ENCODE measurements around the gene TRPC3.
"Not testable (repeated sequence)": the region's sequence is repeated elsewhere in the genome, so short reads cannot be mapped to it uniquely, and the experiment has no call there.

The TRPC3 gene

DNA sequence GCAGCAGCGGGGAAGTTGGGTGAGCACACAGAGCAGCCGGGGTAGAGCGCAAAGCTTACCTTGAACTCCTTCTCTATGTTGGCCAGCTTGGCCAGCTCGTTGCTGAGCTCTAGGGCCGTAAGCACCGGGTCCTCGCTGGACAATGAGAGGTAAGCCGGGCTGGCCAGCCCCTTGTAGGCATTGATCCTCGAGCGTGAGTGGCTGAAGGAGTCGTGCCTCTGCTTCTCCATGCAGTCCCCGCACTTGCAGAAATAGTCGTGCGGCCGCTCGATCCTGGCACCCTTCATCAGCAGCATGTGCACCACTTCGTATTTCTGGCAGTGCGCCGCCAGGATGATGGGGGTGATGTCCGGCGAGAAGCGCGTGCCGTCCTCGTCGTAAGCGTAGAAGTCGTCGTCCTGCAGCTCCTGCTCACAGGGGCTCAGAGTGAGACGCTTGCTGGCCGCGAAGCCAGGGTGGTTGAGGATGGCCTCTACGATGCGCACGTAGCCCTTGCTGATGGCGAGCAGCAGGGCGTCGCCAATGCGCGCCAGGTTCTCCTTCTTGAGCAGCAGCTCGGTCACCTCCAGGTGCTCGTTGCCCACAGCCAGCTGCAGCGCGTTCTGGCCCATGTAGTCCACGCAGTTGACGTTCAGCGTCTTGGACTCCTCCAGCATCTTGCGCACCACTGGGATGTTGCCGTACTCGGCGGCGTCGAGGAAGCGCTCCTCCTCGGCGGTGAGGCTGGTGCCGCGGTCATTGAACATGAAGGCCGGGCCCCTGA is 19.5 kb downstream of the TRPC3 start:
- H3K23ac ChIP-seq (ENCODE audit: low read length in 2 of 2): no peak overlapping the region
- no peaks in the 10 kb centered on the region for H3K79me1 ChIP-seq (replicated peaks; ENCODE audit: low read length, poor library complexity, severe bottlenecking)
- H2BK15ac ChIP-seq (ENCODE audit: low read depth, poor library complexity, severe bottlenecking): no peak overlapping the region
- H3K4ac ChIP-seq (ENCODE audit: low read depth in 1 of 2, low read length in 2 of 2): no peak overlapping the region
- H3K18ac ChIP-seq (ENCODE audit: low read depth in 1 of 2, low read length in 2 of 2): no peak overlapping the region
- H3K27me3 ChIP-seq (ENCODE audit: control insufficient read depth in 1 of 2, insufficient read depth in 1 of 2, low read length in 2 of 2): no peaks in the 10 kb centered on the region
- H3K14ac ChIP-seq (ENCODE audit: low read length in 2 of 2): peak overlapping the region in 1 of 2 experiments; percentile 19
- no peaks in the 10 kb centered on the region for H3K9me3 ChIP-seq (ENCODE audit: control insufficient read depth, low read length)
- no peak overlapping the region for H3K4me2 ChIP-seq (ENCODE audit: low read length, poor library complexity, severe bottlenecking)
- no peak overlapping the region for H4K91ac ChIP-seq (ENCODE audit: low read length)
- no peak overlapping the region for H3K9ac ChIP-seq (ENCODE audit: low read length)
- H4K8ac ChIP-seq (ENCODE audit: low read length): no peak overlapping the region
- 97% methylated on average over 59 of the region's 59 CpGs for WGBS
- no peak overlapping the region for H3K4me3 ChIP-seq (ENCODE audit: insufficient read depth in 1 of 2, low read depth in 1 of 2, low read length in 2 of 2)
- no peak overlapping the region for H3K27ac ChIP-seq (ENCODE audit: low read length, poor library complexity, severe bottlenecking)
- H2AFZ ChIP-seq (ENCODE audit: low read depth, low read length): no peak overlapping the region
- DNase-seq: no peak
- H3K4me1 ChIP-seq (ENCODE audit: control insufficient read depth, insufficient read depth, low read depth, low read length): peaks cover 5% of the 10 kb centered on the region
- H3K36me3 ChIP-seq (ENCODE audit: control insufficient read depth in 1 of 2, insufficient read depth in 2 of 2, low read depth in 1 of 2, low read length in 2 of 2): peaks cover 0 to 4% of the 10 kb centered on the region in 2 experiments
- no peak overlapping the region for H2AK5ac ChIP-seq (ENCODE audit: low read length, severe bottlenecking)
- no peak overlapping the region for H2BK5ac ChIP-seq (ENCODE audit: low read depth, low read length, poor library complexity, severe bottlenecking)
- no peak overlapping the region for H2BK12ac ChIP-seq (ENCODE audit: low read length in 2 of 2)
- H2BK120ac ChIP-seq (ENCODE audit: low read depth, low read length): no peak overlapping the region

DNA sequence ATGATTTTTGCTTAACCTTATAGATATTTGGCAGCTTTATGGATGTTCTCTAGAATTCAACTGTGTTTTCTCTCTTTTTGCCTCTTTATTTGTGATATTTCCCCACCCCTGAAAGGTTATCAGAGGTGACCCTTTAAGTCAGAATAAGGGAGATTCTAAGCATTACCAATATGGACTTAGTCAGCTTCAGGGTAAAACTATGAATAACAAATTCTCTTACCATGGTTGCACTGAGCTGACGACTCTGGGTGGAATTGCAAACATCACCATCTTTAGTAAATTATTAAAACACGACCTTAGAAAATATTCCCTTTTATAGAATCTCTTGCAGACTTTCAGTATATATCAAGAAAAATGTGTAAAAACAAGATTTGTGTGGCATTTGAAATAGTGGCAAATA is 21.6 kb downstream of the TRPC3 start:
- no peak overlapping the region for H2AFZ ChIP-seq (ENCODE audit: low read depth, low read length)
- no peak overlapping the region for H2BK12ac ChIP-seq (ENCODE audit: low read length in 2 of 2)
- peaks cover 0 to 4% of the 10 kb centered on the region in 2 experiments for H3K36me3 ChIP-seq (ENCODE audit: control insufficient read depth in 1 of 2, insufficient read depth in 2 of 2, low read depth in 1 of 2, low read length in 2 of 2)
- no peak overlapping the region for H2BK120ac ChIP-seq (ENCODE audit: low read depth, low read length)
- no peak overlapping the region for H4K8ac ChIP-seq (ENCODE audit: low read length)
- H3K4me1 ChIP-seq (ENCODE audit: control insufficient read depth, insufficient read depth, low read depth, low read length): peaks cover 5% of the 10 kb centered on the region
- no peak overlapping the region for H3K9ac ChIP-seq (ENCODE audit: low read length)
- WGBS: 50% methylated on average over 1 of the region's 2 CpGs
- H3K23ac ChIP-seq (ENCODE audit: low read length in 2 of 2): no peak overlapping the region
- no peaks in the 10 kb centered on the region for H3K9me3 ChIP-seq (ENCODE audit: control insufficient read depth, low read length)
- no peak overlapping the region for H3K27ac ChIP-seq (ENCODE audit: low read length, poor library complexity, severe bottlenecking)
- no peak overlapping the region for H2BK5ac ChIP-seq (ENCODE audit: low read depth, low read length, poor library complexity, severe bottlenecking)
- no peaks in the 10 kb centered on the region for H3K79me1 ChIP-seq (replicated peaks; ENCODE audit: low read length, poor library complexity, severe bottlenecking)
- no peak overlapping the region for H3K4ac ChIP-seq (ENCODE audit: low read depth in 1 of 2, low read length in 2 of 2)
- H2BK15ac ChIP-seq (ENCODE audit: low read depth, poor library complexity, severe bottlenecking): no peak overlapping the region
- no peak for DNase-seq
- H2AK5ac ChIP-seq (ENCODE audit: low read length, severe bottlenecking): no peak overlapping the region
- H3K4me3 ChIP-seq (ENCODE audit: insufficient read depth in 1 of 2, low read depth in 1 of 2, low read length in 2 of 2): no peak overlapping the region
- no peak overlapping the region for H3K4me2 ChIP-seq (ENCODE audit: low read length, poor library complexity, severe bottlenecking)
- no peak overlapping the region for H4K91ac ChIP-seq (ENCODE audit: low read length)
- no peak overlapping the region for H3K14ac ChIP-seq (ENCODE audit: low read length in 2 of 2)
- H3K18ac ChIP-seq (ENCODE audit: low read depth in 1 of 2, low read length in 2 of 2): no peak overlapping the region
- no peaks in the 10 kb centered on the region for H3K27me3 ChIP-seq (ENCODE audit: control insufficient read depth in 1 of 2, insufficient read depth in 1 of 2, low read length in 2 of 2)

- H3K4me1 ChIP-seq (ENCODE audit: control insufficient read depth, insufficient read depth, low read depth, low read length): peaks cover 2% of the 10 kb centered on the region
- H3K4ac ChIP-seq (ENCODE audit: low read depth in 1 of 2, low read length in 2 of 2): no peak overlapping the region
- H2BK120ac ChIP-seq (ENCODE audit: low read depth, low read length): no peak overlapping the region
- H4K8ac ChIP-seq (ENCODE audit: low read length): no peak overlapping the region
- WGBS: no CpG with 5 or more reads among the region's 1 CpG
- H3K9me3 ChIP-seq (ENCODE audit: control insufficient read depth, low read length): no peaks in the 10 kb centered on the region
- H2BK5ac ChIP-seq (ENCODE audit: low read depth, low read length, poor library complexity, severe bottlenecking): no peak overlapping the region
- no peak overlapping the region for H4K91ac ChIP-seq (ENCODE audit: low read length)
- H3K14ac ChIP-seq (ENCODE audit: low read length in 2 of 2): no peak overlapping the region
- no peak overlapping the region for H2BK15ac ChIP-seq (ENCODE audit: low read depth, poor library complexity, severe bottlenecking)
- H3K79me1 ChIP-seq (replicated peaks; ENCODE audit: low read length, poor library complexity, severe bottlenecking): no peaks in the 10 kb centered on the region
- no peak overlapping the region for H2AK5ac ChIP-seq (ENCODE audit: low read length, severe bottlenecking)
- no peak overlapping the region for H3K23ac ChIP-seq (ENCODE audit: low read length in 2 of 2)
- H3K9ac ChIP-seq (ENCODE audit: low read length): no peak overlapping the region
- H3K18ac ChIP-seq (ENCODE audit: low read depth in 1 of 2, low read length in 2 of 2): no peak overlapping the region
- no peak for DNase-seq
- no peak overlapping the region for H2BK12ac ChIP-seq (ENCODE audit: low read length in 2 of 2)
- peaks cover 0 to 4% of the 10 kb centered on the region in 2 experiments for H3K36me3 ChIP-seq (ENCODE audit: control insufficient read depth in 1 of 2, insufficient read depth in 2 of 2, low read depth in 1 of 2, low read length in 2 of 2)
- no peak overlapping the region for H3K27ac ChIP-seq (ENCODE audit: low read length, poor library complexity, severe bottlenecking)
- no peak overlapping the region for H3K4me3 ChIP-seq (ENCODE audit: insufficient read depth in 1 of 2, low read depth in 1 of 2, low read length in 2 of 2)
- no peak overlapping the region for H3K4me2 ChIP-seq (ENCODE audit: low read length, poor library complexity, severe bottlenecking)
- H3K27me3 ChIP-seq (ENCODE audit: control insufficient read depth in 1 of 2, insufficient read depth in 1 of 2, low read length in 2 of 2): no peaks in the 10 kb centered on the region
- H2AFZ ChIP-seq (ENCODE audit: low read depth, low read length): no peak overlapping the region
These were observed 23.9 kb downstream of the TRPC3 start for GRCh38 chr4:121927948-121928347.

- not testable (repeated sequence) for H2BK15ac ChIP-seq (ENCODE audit: low read depth, poor library complexity, severe bottlenecking); H3K36me3 ChIP-seq (ENCODE audit: control insufficient read depth in 1 of 2, insufficient read depth in 2 of 2, low read depth in 1 of 2, low read length in 2 of 2); H2BK5ac ChIP-seq (ENCODE audit: low read depth, low read length, poor library complexity, severe bottlenecking); H2AFZ ChIP-seq (ENCODE audit: low read depth, low read length); H3K9me3 ChIP-seq (ENCODE audit: control insufficient read depth, low read length); H3K27me3 ChIP-seq (ENCODE audit: control insufficient read depth in 1 of 2, insufficient read depth in 1 of 2, low read length in 2 of 2); H2AK5ac ChIP-seq (ENCODE audit: low read length, severe bottlenecking); H3K4me2 ChIP-seq (ENCODE audit: low read length, poor library complexity, severe bottlenecking); H3K4me1 ChIP-seq (ENCODE audit: control insufficient read depth, insufficient read depth, low read depth, low read length); H3K9ac ChIP-seq (ENCODE audit: low read length); H4K8ac ChIP-seq (ENCODE audit: low read length); H3K18ac ChIP-seq (ENCODE audit: low read depth in 1 of 2, low read length in 2 of 2); DNase-seq; H3K23ac ChIP-seq (ENCODE audit: low read length in 2 of 2); H3K79me1 ChIP-seq (replicated peaks; ENCODE audit: low read length, poor library complexity, severe bottlenecking); H3K4me3 ChIP-seq (ENCODE audit: insufficient read depth in 1 of 2, low read depth in 1 of 2, low read length in 2 of 2); H2BK12ac ChIP-seq (ENCODE audit: low read length in 2 of 2); H2BK120ac ChIP-seq (ENCODE audit: low read depth, low read length); H3K4ac ChIP-seq (ENCODE audit: low read depth in 1 of 2, low read length in 2 of 2); H3K27ac ChIP-seq (ENCODE audit: low read length, poor library complexity, severe bottlenecking); H4K91ac ChIP-seq (ENCODE audit: low read length); H3K14ac ChIP-seq (ENCODE audit: low read length in 2 of 2)
- 95% methylated on average over 5 of the region's 5 CpGs for WGBS
These were observed 25.4 kb downstream of the TRPC3 start for GRCh38 chr4:121926490-121926889.

Measured in mesenchymal stem cell (in vitro differentiated cells and primary cell).